AG09319 (cell line): ENCODE data around the gene NAA25.

Source experiments
- DNase-seq: peaks from one replicate; pipeline ENCODE4 v3.0.0-alpha.2; 2010; ENCODE audit warnings: low read depth; ENCODE audit errors: extremely low read depth
- TF ChIP-seq, protein P1 (sequence below): IDR thresholded peaks from 2 replicates; pipeline ENCODE4 v1.5.1; 2011; ENCODE audit warnings: low read depth, mild to moderate bottlenecking, inconsistent platforms, low read length, moderate library complexity

The NAA25 gene

DNA sequence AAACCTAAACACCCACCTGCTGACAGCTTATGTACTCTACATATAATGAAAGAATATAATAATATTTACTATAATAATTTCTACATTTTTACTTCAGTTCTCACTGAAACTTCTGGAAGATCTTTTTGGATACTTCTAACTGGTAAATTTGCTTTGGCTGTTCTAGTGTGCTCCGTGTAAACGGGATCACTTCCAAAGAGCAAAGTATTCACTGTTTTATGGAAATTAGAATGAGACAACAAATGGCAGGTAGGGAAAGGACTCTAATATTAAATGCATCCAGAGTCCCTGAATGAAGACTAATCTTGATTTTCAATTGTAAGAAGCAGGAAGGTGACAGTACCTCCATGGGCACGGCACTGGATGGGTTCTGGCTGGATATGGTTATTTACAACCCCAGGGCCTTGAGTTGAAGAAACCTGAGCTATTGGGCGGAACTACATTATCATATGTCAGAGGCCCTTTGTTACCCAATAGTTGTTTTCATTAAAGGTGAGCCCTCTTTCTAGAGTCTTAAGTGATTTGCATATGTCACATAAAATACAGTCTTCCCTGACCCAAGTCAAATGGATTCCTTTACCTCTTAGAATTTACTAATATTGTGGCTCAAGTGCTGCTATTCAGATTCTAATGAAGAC is 84.7 kb downstream of the NAA25 start:
- DNase-seq = no peak
- TF ChIP-seq, protein P1, sequence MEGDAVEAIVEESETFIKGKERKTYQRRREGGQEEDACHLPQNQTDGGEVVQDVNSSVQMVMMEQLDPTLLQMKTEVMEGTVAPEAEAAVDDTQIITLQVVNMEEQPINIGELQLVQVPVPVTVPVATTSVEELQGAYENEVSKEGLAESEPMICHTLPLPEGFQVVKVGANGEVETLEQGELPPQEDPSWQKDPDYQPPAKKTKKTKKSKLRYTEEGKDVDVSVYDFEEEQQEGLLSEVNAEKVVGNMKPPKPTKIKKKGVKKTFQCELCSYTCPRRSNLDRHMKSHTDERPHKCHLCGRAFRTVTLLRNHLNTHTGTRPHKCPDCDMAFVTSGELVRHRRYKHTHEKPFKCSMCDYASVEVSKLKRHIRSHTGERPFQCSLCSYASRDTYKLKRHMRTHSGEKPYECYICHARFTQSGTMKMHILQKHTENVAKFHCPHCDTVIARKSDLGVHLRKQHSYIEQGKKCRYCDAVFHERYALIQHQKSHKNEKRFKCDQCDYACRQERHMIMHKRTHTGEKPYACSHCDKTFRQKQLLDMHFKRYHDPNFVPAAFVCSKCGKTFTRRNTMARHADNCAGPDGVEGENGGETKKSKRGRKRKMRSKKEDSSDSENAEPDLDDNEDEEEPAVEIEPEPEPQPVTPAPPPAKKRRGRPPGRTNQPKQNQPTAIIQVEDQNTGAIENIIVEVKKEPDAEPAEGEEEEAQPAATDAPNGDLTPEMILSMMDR = no peak

DNA sequence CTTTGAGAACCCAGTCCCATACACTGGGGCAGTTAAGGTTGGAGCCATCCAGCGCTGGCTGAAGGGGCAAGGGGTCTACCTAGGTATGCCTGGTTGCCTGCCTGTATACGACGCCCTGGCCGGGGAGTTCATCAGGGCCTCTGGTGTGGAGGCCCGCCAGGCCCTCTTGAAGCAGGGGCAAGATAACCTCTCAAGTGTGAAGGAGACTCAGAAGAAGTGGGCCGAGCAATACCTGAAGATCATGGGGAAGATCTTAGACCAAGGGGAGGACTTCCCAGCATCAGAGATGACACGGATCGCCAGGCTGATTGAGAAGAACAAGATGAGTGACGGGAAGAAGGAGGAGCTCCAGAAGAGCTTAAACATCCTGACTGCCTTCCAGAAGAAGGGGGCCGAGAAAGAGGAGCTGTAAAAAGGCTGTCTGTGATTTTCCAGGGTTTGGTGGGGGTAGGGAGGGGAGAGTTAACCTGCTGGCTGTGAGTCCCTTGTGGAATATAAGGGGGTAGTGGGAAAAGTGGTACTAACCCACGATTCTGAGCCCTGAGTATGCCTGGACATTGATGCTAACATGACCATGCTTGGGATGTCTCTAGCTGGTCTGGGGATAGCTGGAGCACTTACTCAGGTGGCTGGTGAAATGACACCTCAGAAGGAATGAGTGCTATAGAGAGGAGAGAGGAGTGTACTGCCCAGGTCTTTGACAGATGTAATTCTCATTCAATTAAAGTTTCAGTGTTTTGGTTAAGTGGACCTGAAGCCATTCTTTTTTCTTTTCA is 86.2 kb downstream of the NAA25 start:
- TF ChIP-seq, protein P1 = no peak
- DNase-seq = no peak

DNA sequence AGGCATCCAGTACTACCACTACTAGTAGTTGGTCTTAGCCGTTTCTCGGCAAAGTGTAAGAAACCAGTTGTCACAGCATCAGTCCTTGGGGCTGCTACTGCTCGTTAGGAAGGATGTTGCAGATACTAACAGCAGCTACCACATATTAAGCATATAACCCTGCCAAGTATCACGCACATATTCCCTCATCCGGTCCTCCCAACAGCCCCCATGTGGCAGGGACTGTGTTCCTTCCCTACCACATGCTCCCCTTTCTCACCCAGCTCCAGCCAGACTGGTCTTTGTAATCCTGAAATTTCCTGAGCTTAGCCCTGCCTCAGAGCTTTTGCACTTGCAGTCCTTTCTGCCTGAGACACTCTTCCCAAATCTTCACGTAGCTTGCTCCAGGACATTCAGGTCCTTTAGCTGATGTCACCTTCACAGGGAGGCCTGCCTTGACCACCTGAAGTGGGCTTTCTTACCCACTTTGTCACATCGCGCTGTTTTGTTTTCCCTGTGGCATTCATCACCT is 87.6 kb downstream of the NAA25 start:
- TF ChIP-seq, protein P1 = no peak
- no peak for DNase-seq

DNA sequence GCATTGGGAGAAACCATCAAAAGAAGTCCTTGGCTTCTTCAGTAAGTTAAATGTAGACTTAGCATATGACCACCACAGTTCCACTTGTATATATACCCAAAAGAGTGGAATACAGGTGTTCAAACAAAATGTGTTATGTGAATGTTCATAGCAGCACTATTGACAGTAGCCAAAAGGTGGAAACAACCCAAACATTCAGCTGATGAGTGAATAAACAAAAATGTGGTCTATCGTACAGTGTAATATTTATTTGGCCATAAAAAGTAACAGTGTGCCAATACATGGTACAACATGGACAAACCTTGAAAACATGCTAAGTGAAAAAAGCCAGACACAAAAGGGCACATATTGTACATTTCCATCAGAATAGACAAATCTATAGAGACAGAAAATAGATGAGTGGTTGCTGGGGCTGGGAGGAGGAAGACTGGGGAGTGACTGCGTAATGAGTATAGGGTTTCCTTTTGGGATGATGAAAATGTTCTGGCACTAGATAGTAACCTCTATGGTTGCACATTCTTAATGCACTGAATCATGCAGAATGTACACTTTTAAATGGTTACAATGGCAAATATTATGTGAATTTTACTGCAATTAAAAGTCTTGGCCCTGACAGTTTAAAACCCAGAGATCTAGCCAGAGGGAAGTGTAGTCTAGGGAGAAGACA is 89.9 kb downstream of the NAA25 start:
- DNase-seq = no peak
- TF ChIP-seq, protein P1 = no peak

DNA sequence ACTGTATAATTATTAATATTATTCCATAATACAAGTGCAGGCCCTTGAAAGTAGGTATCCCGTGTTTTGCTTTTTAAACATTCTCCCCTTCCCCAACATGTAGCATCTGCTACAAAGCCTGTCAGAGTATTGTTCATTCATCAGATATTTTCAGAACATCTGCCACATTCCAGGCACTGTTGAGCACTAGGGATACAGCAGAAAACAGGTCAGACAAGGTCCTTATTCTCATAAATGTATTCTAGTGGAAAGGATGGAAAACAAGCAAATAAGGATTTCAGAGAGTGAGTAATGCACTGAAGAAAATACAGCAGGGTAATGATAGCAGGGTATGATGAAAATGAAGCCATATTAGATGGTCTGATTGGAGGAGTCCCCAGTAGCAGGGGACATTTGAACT is 91.5 kb downstream of the NAA25 start:
- TF ChIP-seq, protein P1 = no peak
- no peak for DNase-seq

DNA sequence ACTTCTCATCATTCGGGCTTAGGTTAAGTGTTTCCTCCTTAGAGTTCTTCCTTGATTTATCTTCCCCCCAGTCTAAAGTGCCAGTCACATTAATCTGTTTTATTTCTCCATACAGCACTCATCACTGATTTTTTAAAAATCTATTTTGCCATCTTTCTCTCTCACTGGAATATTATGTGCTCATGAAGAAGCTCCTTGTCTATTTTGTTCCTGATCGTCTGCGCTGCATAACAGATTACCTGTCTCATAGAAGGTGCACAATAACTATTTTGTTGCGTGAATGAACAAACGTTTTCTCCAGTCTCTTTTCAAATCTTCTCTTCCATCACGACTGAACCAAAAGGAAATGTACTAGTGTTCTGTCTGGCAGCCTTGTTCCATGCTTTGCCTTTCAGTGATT is 92.6 kb downstream of the NAA25 start:
- no peak for DNase-seq
- TF ChIP-seq, protein P1 = no peak
